Measurements from ENCODE around the gene NCMAP. TPM values are rescaled to one million over a fixed set of nuclear protein-coding genes. Genes with fewer than 3 reads are reported as not detected.

NCMAP gene
- total RNA-seq, 1 donor from 2014 or later: 2.2 TPM

- TF ChIP-seq CTCF (conservative IDR thresholded peaks at IDR 0.05; ENCODE audit: low read depth, low read length): no peak
- H3K4me3 ChIP-seq (ENCODE audit: low read depth, low read length): no peak overlapping the region
Measured at GRCh38 chr1:24553931-24554330, 2.0 kb upstream of the NCMAP start.

GRCh38 chr1:24554714-24555113, 1.2 kb upstream of the NCMAP start:
- no peak overlapping the region for H3K4me3 ChIP-seq (ENCODE audit: low read depth, low read length)
- DNase-seq (ENCODE audit: low read depth): no peak
- TF ChIP-seq CTCF (conservative IDR thresholded peaks at IDR 0.05; ENCODE audit: low read depth, low read length): no peak

More at GRCh38 chr1:24553931-24554330, 2.0 kb upstream of the NCMAP start:
- no peak for DNase-seq (ENCODE audit: low read depth)

- H3K4me3 ChIP-seq (ENCODE audit: low read depth, low read length): peak overlapping the region; percentile 50
- TF ChIP-seq CTCF (conservative IDR thresholded peaks at IDR 0.05; ENCODE audit: low read depth, low read length): no peak
- no peak for DNase-seq (ENCODE audit: low read depth)
Measured at GRCh38 chr1:24556414-24556795, 518 bp downstream of the NCMAP start.

GRCh38 chr1:24557220-24557619, 1.3 kb downstream of the NCMAP start:
- DNase-seq (ENCODE audit: low read depth): no peak
- H3K4me3 ChIP-seq (ENCODE audit: low read depth, low read length): no peak overlapping the region
- no peak for TF ChIP-seq CTCF (conservative IDR thresholded peaks at IDR 0.05; ENCODE audit: low read depth, low read length)

- H3K4me3 ChIP-seq (ENCODE audit: low read depth, low read length): no peak overlapping the region
- no peak for TF ChIP-seq CTCF (conservative IDR thresholded peaks at IDR 0.05; ENCODE audit: low read depth, low read length)
- no peak for DNase-seq (ENCODE audit: low read depth)
Measured at GRCh38 chr1:24557711-24558131, 1.8 kb downstream of the NCMAP start.

- no peak for DNase-seq (ENCODE audit: low read depth)
- no peak overlapping the region for H3K4me3 ChIP-seq (ENCODE audit: low read depth, low read length)
- TF ChIP-seq CTCF (conservative IDR thresholded peaks at IDR 0.05; ENCODE audit: low read depth, low read length): no peak
Measured at GRCh38 chr1:24558455-24558854, 2.6 kb downstream of the NCMAP start.

GRCh38 chr1:24558902-24559791, 3.3 kb downstream of the NCMAP start:
- no peak for TF ChIP-seq CTCF (conservative IDR thresholded peaks at IDR 0.05; ENCODE audit: low read depth, low read length)
- no peak for DNase-seq (ENCODE audit: low read depth)
- no peak overlapping the region for H3K4me3 ChIP-seq (ENCODE audit: low read depth, low read length)
